Measurements from ENCODE around the gene TPMT. TPM values are rescaled to one million over a fixed set of nuclear protein-coding genes. Genes with fewer than 3 reads are reported as not detected.
"Not testable (repeated sequence)": the region's sequence is repeated elsewhere in the genome, so short reads cannot be mapped to it uniquely, and the experiment has no call there.

TPMT gene
- total RNA-seq, 1 experiment from 2014 or later: 19.8 TPM

- no peak for ATAC-seq
- no peak for TF ChIP-seq EZH2phosphoT487 (IDR thresholded peaks at IDR 0.05; ENCODE audit: borderline replicate concordance, low read length)
- no peak for TF ChIP-seq CTCF (conservative IDR thresholded peaks at IDR 0.05; ENCODE audit: low read depth, low read length)
- TF ChIP-seq EZH2 (IDR thresholded peaks at IDR 0.05; ENCODE audit: low read length, unreplicated experiment): no peak
- Histone ChIP-seq H3K4me3 (ENCODE audit: low read length) (no peak overlapping the region), H2AFZ (ENCODE audit: low read length) (no peak overlapping the region), H3K79me2 (ENCODE audit: low read length) (no peaks in the 10 kb centered on the region), H3K27ac (ENCODE audit: low read length) (no peak overlapping the region), H3K27me3 (ENCODE audit: low read length) (no peaks in the 10 kb centered on the region), H3K9me2 (replicated peaks; ENCODE audit: low read length) (no peaks in the 10 kb centered on the region), H4K20me1 (ENCODE audit: low read length) (no peaks in the 10 kb centered on the region), H3K36me3 (ENCODE audit: low read depth, low read length) (no peaks in the 10 kb centered on the region), H3K9ac (ENCODE audit: low read length) (no peak overlapping the region), H3F3A (ENCODE audit: low read length, unreplicated experiment) (no peaks in the 10 kb centered on the region), H3K9me3 (ENCODE audit: low read length) (no peaks in the 10 kb centered on the region), H3K4me2 (ENCODE audit: low read length) (no peak overlapping the region), H3K4me1 (ENCODE audit: insufficient read depth, low read length) (no peaks in the 10 kb centered on the region)
- no TSS peak for BruUV-seq (replicated peaks)
- DNase-seq: no peak
- CTCF ChIA-PET: no interaction called here
- POLR2A ChIA-PET (ENCODE audit: unreplicated experiment): no interaction called here
- intact Hi-C loops (cut with micrococcal nuclease): loop anchor here (5.0 kb wide), 1 partner anchor 40 kb away; no protein-coding TSS in a partner anchor
Measured at GRCh38 chr6:18177286-18177965, 22.5 kb upstream of the TPMT start.

- H3K4me1 ChIP-seq (ENCODE audit: insufficient read depth, low read length); H3K36me3 ChIP-seq (ENCODE audit: low read depth, low read length); H3K4me3 ChIP-seq (ENCODE audit: low read length); H2AFZ ChIP-seq (ENCODE audit: low read length); H4K20me1 ChIP-seq (ENCODE audit: low read length); H3F3A ChIP-seq (ENCODE audit: low read length, unreplicated experiment); POLR2A ChIA-PET (ENCODE audit: unreplicated experiment); H3K79me2 ChIP-seq (ENCODE audit: low read length); H3K9ac ChIP-seq (ENCODE audit: low read length); H3K4me2 ChIP-seq (ENCODE audit: low read length); H3K9me2 ChIP-seq (replicated peaks; ENCODE audit: low read length); H3K9me3 ChIP-seq (ENCODE audit: low read length); CTCF ChIA-PET; H3K27ac ChIP-seq (ENCODE audit: low read length); BruUV-seq (replicated peaks); DNase-seq; H3K27me3 ChIP-seq (ENCODE audit: low read length); ATAC-seq: not testable (repeated sequence)
- intact Hi-C loops (cut with micrococcal nuclease): loop anchor here (5.0 kb wide), 1 partner anchor 41 kb away; no protein-coding TSS in a partner anchor
Measured at GRCh38 chr6:18176198-18176597, 21.3 kb upstream of the TPMT start.

- Histone ChIP-seq H2AFZ (ENCODE audit: low read length) (no peak overlapping the region), H3F3A (ENCODE audit: low read length, unreplicated experiment) (no peaks in the 10 kb centered on the region), H3K9me3 (ENCODE audit: low read length) (no peaks in the 10 kb centered on the region), H4K20me1 (ENCODE audit: low read length) (no peaks in the 10 kb centered on the region), H3K27me3 (ENCODE audit: low read length) (no peaks in the 10 kb centered on the region), H3K9ac (ENCODE audit: low read length) (no peak overlapping the region), H3K36me3 (ENCODE audit: low read depth, low read length) (peaks cover 12% of the 10 kb centered on the region), H3K9me2 (replicated peaks; ENCODE audit: low read length) (no peaks in the 10 kb centered on the region), H3K4me3 (ENCODE audit: low read length) (no peak overlapping the region), H3K4me1 (ENCODE audit: insufficient read depth, low read length) (peaks cover under 1% of the 10 kb centered on the region; the same call in 1 of the 2 replicates), H3K4me2 (ENCODE audit: low read length) (no peak overlapping the region), H3K79me2 (ENCODE audit: low read length) (no peaks in the 10 kb centered on the region), H3K27ac (ENCODE audit: low read length) (no peak overlapping the region)
- intact Hi-C loops (cut with micrococcal nuclease): no loop called here
- DNase-seq (no peak), ATAC-seq (no peak)
- POLR2A ChIA-PET (ENCODE audit: unreplicated experiment): no interaction called here
- CTCF ChIA-PET: no interaction called here
- no TSS peak for BruUV-seq (replicated peaks)
- no peak for TF ChIP-seq EZH2 (IDR thresholded peaks at IDR 0.05; ENCODE audit: low read length, unreplicated experiment)
- TF ChIP-seq CTCF (conservative IDR thresholded peaks at IDR 0.05; ENCODE audit: low read depth, low read length): no peak
- no peak for TF ChIP-seq EZH2phosphoT487 (IDR thresholded peaks at IDR 0.05; ENCODE audit: borderline replicate concordance, low read length)
Measured at GRCh38 chr6:18171871-18172270, 17.0 kb upstream of the TPMT start.

Data from PC-3 (cell line).